PC-3 (cell line): ENCODE results near the gene ISYNA1. TPM values are rescaled to one million over a fixed set of nuclear protein-coding genes. Genes with fewer than 3 reads are reported as not detected.

Experiments
- ATAC-seq: fragments of 200-7000 bp; cut with Tn5 transposase; 2 replicates; pipeline ENCODE4 v1.9.1; 2020; ENCODE audit warnings: mild to moderate bottlenecking, moderate library complexity
- BruUV-seq: library from RNA; stranded (reverse); fragments of 400-500 nt; replicated peaks from 2 replicates; lab custom pipeline; 2021; lab: Mats Ljungman, UMichigan
- CTCF ChIA-PET: fragments of 300-600 bp; sonication (Branson Sonifier 250); formaldehyde crosslinking; loops from one replicate; lab custom pipeline; 2022; ENCODE audit warnings: antibody characterized with exemption; lab: Charles Lee
- POLR2A ChIA-PET: fragments of 300-600 bp; sonication (Branson Sonifier 250); formaldehyde crosslinking; loops from one replicate; lab custom pipeline; 2022; ENCODE audit warnings: antibody characterized with exemption; ENCODE audit not compliant: unreplicated experiment; lab: Charles Lee
- DNase-seq: peaks from one replicate; pipeline ENCODE4 v3.0.0-alpha.2; 2015
- H2AFZ ChIP-seq: fragments of 300-600 bp; sonication (generic); 2 replicates; pipeline ENCODE4 v1.6.0; 2016; ENCODE audit warnings: antibody characterized with exemption, low read length
- H3F3A ChIP-seq: fragments of 300-600 bp; sonication (generic); one replicate; pipeline ENCODE4 v1.6.0; 2017; ENCODE audit warnings: antibody characterized with exemption, low read length, control low read depth, mild to moderate bottlenecking; ENCODE audit not compliant: unreplicated experiment
- H3K27ac ChIP-seq: fragments of 300-600 bp; sonication (generic); 2 replicates; pipeline ENCODE4 v1.5.1; 2016; ENCODE audit warnings: mild to moderate bottlenecking, low read length
- H3K27me3 ChIP-seq: fragments of 300-600 bp; sonication (generic); 2 replicates; pipeline ENCODE4 v1.6.1; 2016; ENCODE audit warnings: low read length, mixed read lengths
- H3K36me3 ChIP-seq: fragments of 300-600 bp; sonication (generic); 2 replicates; pipeline ENCODE4 v1.6.1; 2016; ENCODE audit warnings: low read depth, mixed run types, low read length, mixed read lengths
- H3K4me1 ChIP-seq: fragments of 300-600 bp; sonication (generic); 2 replicates; pipeline ENCODE4 v1.5.1; 2016; ENCODE audit warnings: low read length; ENCODE audit not compliant: insufficient read depth
- H3K4me2 ChIP-seq: fragments of 300-600 bp; sonication (generic); 2 replicates; pipeline ENCODE4 v1.6.0; 2016; ENCODE audit warnings: low read length
- H3K4me3 ChIP-seq: fragments of 300-600 bp; sonication (generic); 2 replicates; pipeline ENCODE4 v1.5.1; 2016; ENCODE audit warnings: mild to moderate bottlenecking, low read length, mixed read lengths
- H3K79me2 ChIP-seq: fragments of 300-600 bp; sonication (generic); 2 replicates; pipeline ENCODE4 v1.6.1; 2017; ENCODE audit warnings: low read length, mixed read lengths
- H3K9ac ChIP-seq: fragments of 300-600 bp; sonication (generic); 2 replicates; pipeline ENCODE4 v1.6.0; 2016; ENCODE audit warnings: mild to moderate bottlenecking, low read length
- H3K9me2 ChIP-seq: fragments of 300-600 bp; sonication (generic); replicated peaks from 2 replicates; pipeline ENCODE4 v1.6.1; 2016; ENCODE audit warnings: mixed run types, low read length, mixed read lengths
- H3K9me3 ChIP-seq: fragments of 300-600 bp; sonication (generic); 2 replicates; pipeline ENCODE4 v1.6.1; 2016; ENCODE audit warnings: low read length, mixed read lengths
- H4K20me1 ChIP-seq: fragments of 300-600 bp; sonication (generic); 2 replicates; pipeline ENCODE4 v1.6.1; 2016; ENCODE audit warnings: low read length, mixed read lengths
- EZH2 ChIP-seq: fragments of 300-600 bp; sonication (generic); IDR thresholded peaks from one replicate; pipeline ENCODE4 v1.6.1; 2017; ENCODE audit warnings: antibody characterized with exemption, mild to moderate bottlenecking, low read length; ENCODE audit not compliant: unreplicated experiment
- EZH2phosphoT487 ChIP-seq: fragments of 300-600 bp; sonication (generic); IDR thresholded peaks from 2 replicates; pipeline ENCODE4 v1.6.1; 2018; ENCODE audit warnings: mild to moderate bottlenecking, antibody characterized with exemption, low read length, borderline replicate concordance
- intact Hi-C: fragments of 100-400 bp; cut with micrococcal nuclease; formaldehyde crosslinking; loops from 2 replicates; pipeline ENCODE4 v1.9.0; 2023
- total RNA-seq: library from RNA; depleted of rRNA; stranded (reverse); fragments of >200 nt; gene quantifications from 2 replicates; pipeline ENCODE4 v1.2.3, GENCODE V29; 2014
- TF ChIP-seq, protein P1 (sequence below): fragments of 300-600 bp; sonication (generic); conservative IDR thresholded peaks from 2 replicates; pipeline ENCODE4 v1.5.1; 2017; ENCODE audit warnings: antibody characterized with exemption, low read depth, mild to moderate bottlenecking, low read length

Gene ISYNA1
- total RNA-seq, 1 experiment from 2014 or later, result 19.4 TPM

DNA sequence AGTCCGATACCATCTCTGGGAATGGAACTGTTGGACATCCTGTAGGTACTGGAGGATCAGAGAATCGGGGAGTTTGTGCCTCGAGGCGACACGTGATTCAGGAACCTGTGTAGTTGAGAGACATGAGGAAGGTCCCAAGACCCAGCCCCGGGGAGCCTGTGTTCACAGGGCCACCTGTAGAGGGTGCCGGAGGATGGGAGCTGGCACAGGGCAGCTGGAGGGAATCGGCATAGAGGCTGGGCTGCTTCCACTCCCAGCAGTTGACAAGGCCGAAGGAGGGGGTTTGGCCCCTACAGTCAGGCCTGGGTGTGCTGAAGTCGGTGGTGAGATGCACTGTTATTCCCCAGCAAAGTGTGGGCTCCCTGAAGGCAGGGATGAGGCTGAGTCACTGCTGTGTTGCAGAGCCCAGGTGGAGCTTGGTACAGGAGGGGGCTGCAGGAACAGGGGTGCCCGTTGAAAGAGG is 2.5 kb upstream of the ISYNA1 start:
- Histone ChIP-seq H3K4me3 (no peak overlapping the region), H3K4me2 (no peak overlapping the region), H4K20me1 (no peaks in the 10 kb centered on the region), H3K4me1 (no peaks in the 10 kb centered on the region), H3K79me2 (no peaks in the 10 kb centered on the region), H3K9me3 (no peaks in the 10 kb centered on the region), H3K9me2 (no peaks in the 10 kb centered on the region), H3K36me3 (peaks cover 3% of the 10 kb centered on the region; the same call in 1 of the 2 replicates), H3K9ac (no peak overlapping the region), H3F3A (no peaks in the 10 kb centered on the region), H2AFZ (no peak overlapping the region), H3K27ac (no peak overlapping the region), H3K27me3 (no peaks in the 10 kb centered on the region)
- BruUV-seq, result no TSS peak
- TF ChIP-seq, protein P1, sequence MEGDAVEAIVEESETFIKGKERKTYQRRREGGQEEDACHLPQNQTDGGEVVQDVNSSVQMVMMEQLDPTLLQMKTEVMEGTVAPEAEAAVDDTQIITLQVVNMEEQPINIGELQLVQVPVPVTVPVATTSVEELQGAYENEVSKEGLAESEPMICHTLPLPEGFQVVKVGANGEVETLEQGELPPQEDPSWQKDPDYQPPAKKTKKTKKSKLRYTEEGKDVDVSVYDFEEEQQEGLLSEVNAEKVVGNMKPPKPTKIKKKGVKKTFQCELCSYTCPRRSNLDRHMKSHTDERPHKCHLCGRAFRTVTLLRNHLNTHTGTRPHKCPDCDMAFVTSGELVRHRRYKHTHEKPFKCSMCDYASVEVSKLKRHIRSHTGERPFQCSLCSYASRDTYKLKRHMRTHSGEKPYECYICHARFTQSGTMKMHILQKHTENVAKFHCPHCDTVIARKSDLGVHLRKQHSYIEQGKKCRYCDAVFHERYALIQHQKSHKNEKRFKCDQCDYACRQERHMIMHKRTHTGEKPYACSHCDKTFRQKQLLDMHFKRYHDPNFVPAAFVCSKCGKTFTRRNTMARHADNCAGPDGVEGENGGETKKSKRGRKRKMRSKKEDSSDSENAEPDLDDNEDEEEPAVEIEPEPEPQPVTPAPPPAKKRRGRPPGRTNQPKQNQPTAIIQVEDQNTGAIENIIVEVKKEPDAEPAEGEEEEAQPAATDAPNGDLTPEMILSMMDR, result peak; percentile 63
- no peak for TF ChIP-seq EZH2phosphoT487
- no peak for TF ChIP-seq EZH2
- ChIA-PET POLR2A (interaction anchor here (0.6 kb wide), 1 partner anchor 80 kb away, joined by 4 read pairs; no protein-coding TSS in a partner anchor), CTCF (no interaction called here)
- intact Hi-C loops, result no loop called here
- DNase-seq (peak; percentile 41), ATAC-seq (peak; percentile 13; the same call in 1 of the 2 replicates)

DNA sequence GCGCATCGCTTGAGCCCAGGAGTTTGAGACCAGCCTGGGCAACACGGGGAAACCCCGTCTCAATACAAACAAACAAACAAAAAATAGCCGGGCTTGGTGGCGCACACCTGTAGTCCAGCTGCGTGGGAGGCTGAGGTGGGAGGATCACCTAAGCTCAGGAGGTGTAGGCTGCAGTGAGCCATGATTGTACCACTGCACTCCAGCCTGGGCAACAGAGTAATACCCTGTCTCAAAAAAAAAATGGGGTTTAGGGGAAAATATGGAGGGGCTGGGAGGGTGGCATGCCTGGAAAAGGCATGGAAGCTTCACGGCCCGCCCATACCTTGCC is 1.9 kb upstream of the ISYNA1 start:
- Histone ChIP-seq H4K20me1 (no peaks in the 10 kb centered on the region), H3K9me3 (no peaks in the 10 kb centered on the region), H3K4me2 (no peak overlapping the region), H3K79me2 (no peaks in the 10 kb centered on the region), H3K9ac (no peak overlapping the region), H3K27me3 (no peaks in the 10 kb centered on the region), H3K27ac (no peak overlapping the region), H3K36me3 (peaks cover 3% of the 10 kb centered on the region; the same call in 1 of the 2 replicates), H3K9me2 (no peaks in the 10 kb centered on the region), H2AFZ (no peak overlapping the region), H3F3A (no peaks in the 10 kb centered on the region), H3K4me1 (no peaks in the 10 kb centered on the region), H3K4me3 (no peak overlapping the region)
- DNase-seq (no peak), ATAC-seq (no peak)
- TF ChIP-seq EZH2 (no peak), EZH2phosphoT487 (no peak)
- TF ChIP-seq, protein P1, result no peak
- BruUV-seq, result no TSS peak
- intact Hi-C loops, result no loop called here
- CTCF ChIA-PET, result no interaction called here
- POLR2A ChIA-PET, result interaction anchor here (0.6 kb wide), 1 partner anchor 81 kb away, joined by 4 read pairs; no protein-coding TSS in a partner anchor

DNA sequence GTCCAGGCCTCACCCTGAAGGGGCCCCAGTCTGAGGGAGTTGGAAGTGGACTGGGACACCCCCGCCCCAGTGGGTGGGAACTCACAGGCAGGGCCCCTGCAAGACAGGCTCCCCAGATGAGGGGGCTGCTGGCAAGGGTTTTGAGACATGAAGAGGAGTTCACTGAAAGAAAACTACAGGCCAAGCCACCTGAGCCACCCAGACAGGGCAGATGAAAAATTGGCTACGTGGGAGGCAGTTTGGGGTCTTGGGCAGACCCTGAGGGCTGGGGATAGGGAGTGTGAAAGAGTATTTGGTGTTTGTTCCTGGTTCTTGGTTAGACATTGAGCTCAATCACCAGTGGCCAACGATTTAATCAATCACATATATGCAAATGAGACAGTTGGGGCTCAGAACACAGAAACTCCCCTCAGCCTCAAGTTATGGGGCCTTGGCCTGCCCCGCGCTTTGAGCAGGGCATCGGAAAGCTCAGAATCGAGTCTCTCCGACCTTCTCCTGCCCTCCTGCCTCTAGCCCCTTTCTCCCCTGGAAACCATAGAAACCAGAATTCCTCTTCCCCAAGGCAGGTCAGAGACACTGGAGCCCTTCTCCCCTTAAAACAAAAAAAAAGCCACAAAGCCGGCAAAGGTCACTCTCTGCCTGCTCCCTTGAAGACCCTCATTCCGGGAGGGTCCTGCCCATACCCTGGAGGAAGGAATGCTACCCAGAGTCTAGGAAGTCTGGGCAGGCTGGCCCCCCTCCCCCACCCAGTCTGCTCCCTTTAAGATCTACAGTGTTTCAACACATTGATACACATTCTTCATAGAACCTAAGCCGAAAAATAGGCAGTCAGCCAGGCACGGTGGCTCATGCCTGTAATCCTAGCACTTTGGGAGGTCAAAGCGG is 1.3 kb upstream of the ISYNA1 start:
- no peaks in the 10 kb centered on the region for H4K20me1 ChIP-seq
- no peak overlapping the region for H2AFZ ChIP-seq
- H3K9ac ChIP-seq, result no peak overlapping the region
- intact Hi-C loops, result no loop called here
- H3K9me3 ChIP-seq, result no peaks in the 10 kb centered on the region
- TF ChIP-seq, protein P1, result no peak
- TF ChIP-seq EZH2, result no peak
- no peaks in the 10 kb centered on the region for H3K79me2 ChIP-seq
- no peak overlapping the region for H3K4me2 ChIP-seq
- no peak overlapping the region for H3K27ac ChIP-seq
- H3K4me1 ChIP-seq, result no peaks in the 10 kb centered on the region
- DNase-seq, result peak; percentile 50
- no peak overlapping the region for H3K4me3 ChIP-seq
- H3F3A ChIP-seq, result no peaks in the 10 kb centered on the region
- no peaks in the 10 kb centered on the region for H3K9me2 ChIP-seq
- no peaks in the 10 kb centered on the region for H3K27me3 ChIP-seq
- ATAC-seq, result no peak
- ChIA-PET POLR2A (no interaction called here), CTCF (no interaction called here)
- BruUV-seq, result no TSS peak
- H3K36me3 ChIP-seq, result peaks cover 3% of the 10 kb centered on the region; the same call in 1 of the 2 replicates
